Thyroid gland (tissue), 4 donors: ENCODE data around the gene PRICKLE4. TPM values are rescaled to one million over a fixed set of nuclear protein-coding genes. Genes with fewer than 3 reads are reported as not detected.

Experiments
- DNase-seq, 2 donors: peaks; one replicate each; pipeline ENCODE4 v3.0.0-alpha.2; 2019
- H3K27ac ChIP-seq, 3 donors: fragments of 200-600 bp; sonication (generic); 1 replicate in 2 of 3; 2 replicates in 1 of 3; pipeline ENCODE4 v1.5.1; 2016 to 2019; ENCODE audit warnings: mild to moderate bottlenecking in 1 of 3, moderate library complexity in 1 of 3
- H3K27me3 ChIP-seq: fragments of 200-600 bp; sonication (generic); one replicate; pipeline ENCODE4 v1.5.1; 2019
- H3K36me3 ChIP-seq, 2 donors: fragments of 200-600 bp; sonication (generic); one replicate each; pipeline ENCODE4 v1.5.1; 2016 to 2019
- H3K4me1 ChIP-seq, 2 donors: fragments of 200-600 bp; sonication (generic); one replicate each; pipeline ENCODE4 v1.5.1; 2017 to 2019
- H3K4me3 ChIP-seq, 3 donors: fragments of 200-600 bp; sonication (generic); replicated peaks in 1 of 3; 1 replicate in 2 of 3; 2 replicates in 1 of 3; pipeline ENCODE4 v1.5.1; 2016; ENCODE audit warnings: mild to moderate bottlenecking in 1 of 3
- H3K9me3 ChIP-seq: fragments of 200-600 bp; sonication (generic); one replicate; pipeline ENCODE4 v1.5.1; 2017
- CTCF ChIP-seq, 6 experiments: fragments of 200-600 bp in 3 of 6; fragments of 450-650 bp in 3 of 6; sonication (generic) in 3 of 6; IDR thresholded peaks; one replicate each; pipeline ENCODE4 v1.5.1; 2016 to 2019; ENCODE audit warnings: antibody characterized with exemption in 6 of 6, mild to moderate bottlenecking in 2 of 6, inconsistent platforms in 1 of 6, moderate library complexity in 1 of 6
- POLR2A ChIP-seq, 2 donors: fragments of 450-650 bp; IDR thresholded peaks; one replicate each; pipeline ENCODE4 v1.6.1; 2017; ENCODE audit warnings: antibody characterized with exemption in 2 of 2, mild to moderate bottlenecking in 2 of 2, moderate library complexity in 1 of 2
- WGBS, 2 donors: methylation state at CpG; one replicate each; pipeline ENCODE4 v1.1.5; 2017; 5-methylcytosine and 5-hydroxymethylcytosine counted together
- intact Hi-C: fragments of 100-400 bp; cut with DNase I; formaldehyde crosslinking; loops from one replicate; pipeline ENCODE4 v1.15.1; 2023
- total RNA-seq, 4 donors: library from RNA; depleted of rRNA; stranded (reverse); fragments of >200 nt; gene quantifications; one replicate each; pipeline ENCODE4 v1.2.3, GENCODE V29; 2016

The PRICKLE4 gene
- total RNA-seq, 4 donors from 2014 or later, result 4.0 to 15.6 (median 12.7) TPM

GRCh38 chr6:41774841-41775240 lies 5.7 kb upstream of the PRICKLE4 start:
- H3K9me3 ChIP-seq, result no peaks in the 10 kb centered on the region
- DNase-seq, result no peak
- TF ChIP-seq CTCF (IDR thresholded peaks at IDR 0.05) (no peak), POLR2A (IDR thresholded peaks at IDR 0.05) (no peak)
- H3K27me3 ChIP-seq, result no peaks in the 10 kb centered on the region
- peaks cover 7% of the 10 kb centered on the region in 2 donors for H3K4me1 ChIP-seq
- peaks cover 49 to 51% of the 10 kb centered on the region in 2 donors for H3K36me3 ChIP-seq
- intact Hi-C loops, result loop anchor here (5.0 to 10.0 kb wide), 2 partner anchors 38 to 70 kb away; partner anchors contain the start of gene TFEB
- H3K27ac ChIP-seq, result no peak overlapping the region
- H3K4me3 ChIP-seq, result no peak overlapping the region
- 91 to 97% methylated on average over 3 of the region's 3 CpGs for WGBS, 2 donors

GRCh38 chr6:41775293-41775882 lies 5.2 kb upstream of the PRICKLE4 start:
- 94 to 97% methylated on average over 13 of the region's 13 CpGs for WGBS, 2 donors
- Histone ChIP-seq H3K27me3 (no peaks in the 10 kb centered on the region), H3K9me3 (no peaks in the 10 kb centered on the region), H3K36me3 (peaks cover 47 to 49% of the 10 kb centered on the region in 2 donors), H3K27ac (no peak overlapping the region), H3K4me3 (no peak overlapping the region), H3K4me1 (peaks cover 7% of the 10 kb centered on the region in 2 donors)
- no peak for TF ChIP-seq POLR2A (IDR thresholded peaks at IDR 0.05)
- no peak for TF ChIP-seq CTCF (IDR thresholded peaks at IDR 0.05)
- intact Hi-C loops, result loop anchor here (5.0 to 10.0 kb wide), 2 partner anchors 38 to 71 kb away; partner anchors contain the start of gene TFEB
- no peak for DNase-seq

- 86 to 91% methylated on average over 5 of the region's 5 CpGs for WGBS, 2 donors
- H3K36me3 ChIP-seq, result peaks cover 26 to 27% of the 10 kb centered on the region in 2 donors
- no peaks in the 10 kb centered on the region for H3K27me3 ChIP-seq
- H3K9me3 ChIP-seq, result no peaks in the 10 kb centered on the region
- H3K4me3 ChIP-seq, result no peak overlapping the region
- no peak for DNase-seq
- peaks cover 20% of the 10 kb centered on the region in 2 donors for H3K4me1 ChIP-seq
- TF ChIP-seq CTCF (IDR thresholded peaks at IDR 0.05), result no peak
- TF ChIP-seq POLR2A (IDR thresholded peaks at IDR 0.05), result no peak
- no peak overlapping the region for H3K27ac ChIP-seq
- intact Hi-C loops, result loop anchor here (5.0 to 10.0 kb wide), 2 partner anchors 40 to 73 kb away; partner anchors contain the start of gene TFEB
Measured at GRCh38 chr6:41777551-41778285, 2.9 kb upstream of the PRICKLE4 start.

GRCh38 chr6:41778895-41779294 lies 1.7 kb upstream of the PRICKLE4 start:
- peak overlapping the region in 1 of 3 donors; percentile 66 for H3K4me3 ChIP-seq
- H3K36me3 ChIP-seq, result peaks cover 20 to 23% of the 10 kb centered on the region in 2 donors
- H3K27me3 ChIP-seq, result no peaks in the 10 kb centered on the region
- WGBS, 2 donors, result 33 to 47% methylated on average over 6 of the region's 6 CpGs
- intact Hi-C loops, result loop anchor here (5.0 to 10.0 kb wide), 2 partner anchors 42 to 74 kb away; partner anchors contain the start of gene TFEB
- H3K4me1 ChIP-seq, result peaks cover 20% of the 10 kb centered on the region in 2 donors
- no peak for DNase-seq
- TF ChIP-seq CTCF (IDR thresholded peaks at IDR 0.05), result no peak
- no peak for TF ChIP-seq POLR2A (IDR thresholded peaks at IDR 0.05)
- no peaks in the 10 kb centered on the region for H3K9me3 ChIP-seq
- no peak overlapping the region for H3K27ac ChIP-seq

- Histone ChIP-seq H3K27ac (no peak overlapping the region), H3K27me3 (no peaks in the 10 kb centered on the region), H3K4me3 (peak overlapping the region in 2 of 3 donors; percentile 24 to 66), H3K9me3 (no peaks in the 10 kb centered on the region), H3K4me1 (peaks cover 20% of the 10 kb centered on the region in 2 donors), H3K36me3 (peaks cover 20% of the 10 kb centered on the region in 2 donors)
- 4 to 7% methylated on average over 6 to 8 of the region's 16 CpGs for WGBS, 2 donors
- no peak for TF ChIP-seq POLR2A (IDR thresholded peaks at IDR 0.05)
- no peak for TF ChIP-seq CTCF (IDR thresholded peaks at IDR 0.05)
- no peak for DNase-seq
- intact Hi-C loops, result loop anchor here (5.0 to 10.0 kb wide), 2 partner anchors 42 to 75 kb away; partner anchors contain the start of gene TFEB
Measured at GRCh38 chr6:41779336-41779735, 1.2 kb upstream of the PRICKLE4 start.
